ENCODE data around the gene MCM9.

DNA sequence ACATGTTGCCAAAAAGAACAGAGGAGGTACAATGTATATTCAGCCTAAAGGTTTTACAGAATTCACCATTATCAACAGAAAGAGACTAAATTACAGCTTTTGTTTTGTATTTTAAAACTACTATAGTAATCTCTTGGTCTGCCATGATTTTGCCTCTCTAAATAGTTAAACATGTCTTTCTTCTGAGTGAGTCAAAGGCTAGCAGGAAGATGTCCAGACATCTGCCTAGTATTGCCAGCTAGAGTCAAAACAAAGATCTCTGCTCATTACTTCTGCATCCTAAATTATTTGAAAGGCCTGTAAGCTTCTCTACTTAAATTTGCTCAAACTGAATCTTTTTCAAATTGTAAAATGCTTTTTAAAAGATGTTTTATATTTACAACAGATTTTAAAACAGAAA, 32.2 kb downstream of the MCM9 start:
- TF ChIP-seq, protein P1, sequence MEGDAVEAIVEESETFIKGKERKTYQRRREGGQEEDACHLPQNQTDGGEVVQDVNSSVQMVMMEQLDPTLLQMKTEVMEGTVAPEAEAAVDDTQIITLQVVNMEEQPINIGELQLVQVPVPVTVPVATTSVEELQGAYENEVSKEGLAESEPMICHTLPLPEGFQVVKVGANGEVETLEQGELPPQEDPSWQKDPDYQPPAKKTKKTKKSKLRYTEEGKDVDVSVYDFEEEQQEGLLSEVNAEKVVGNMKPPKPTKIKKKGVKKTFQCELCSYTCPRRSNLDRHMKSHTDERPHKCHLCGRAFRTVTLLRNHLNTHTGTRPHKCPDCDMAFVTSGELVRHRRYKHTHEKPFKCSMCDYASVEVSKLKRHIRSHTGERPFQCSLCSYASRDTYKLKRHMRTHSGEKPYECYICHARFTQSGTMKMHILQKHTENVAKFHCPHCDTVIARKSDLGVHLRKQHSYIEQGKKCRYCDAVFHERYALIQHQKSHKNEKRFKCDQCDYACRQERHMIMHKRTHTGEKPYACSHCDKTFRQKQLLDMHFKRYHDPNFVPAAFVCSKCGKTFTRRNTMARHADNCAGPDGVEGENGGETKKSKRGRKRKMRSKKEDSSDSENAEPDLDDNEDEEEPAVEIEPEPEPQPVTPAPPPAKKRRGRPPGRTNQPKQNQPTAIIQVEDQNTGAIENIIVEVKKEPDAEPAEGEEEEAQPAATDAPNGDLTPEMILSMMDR (IDR thresholded peaks at IDR 0.05; ENCODE audit: low read length) = no peak
- TF ChIP-seq EZH2 (IDR thresholded peaks at IDR 0.05; ENCODE audit: borderline replicate concordance, low read length) = no peak
